CD14-positive monocyte (primary cell): ENCODE data around the gene TFIP11. TPM values are rescaled to one million over a fixed set of nuclear protein-coding genes. Genes with fewer than 3 reads are reported as not detected.
A peak's percentile ranks its signal among the peaks of the same experiment; 100 is the strongest.

ENCODE experiments used
- DNase-seq, 3 donors: peaks; one replicate each; pipeline ENCODE4 v3.0.0-alpha.2; 2011 to 2022
- H2AFZ ChIP-seq: 2 replicates; pipeline ENCODE4 v1.6.0; 2012; ENCODE audit warnings: mild to moderate bottlenecking, low read depth, low read length, inconsistent platforms; ENCODE audit not compliant: insufficient read depth, poor library complexity, severe bottlenecking
- H3K27ac ChIP-seq, 2 donors: 1 replicate in 1 of 2; 2 replicates in 1 of 2; pipeline ENCODE4 v1.5.1; 2012 to 2013; ENCODE audit warnings: low read length in 2 of 2, control low read depth in 1 of 2, inconsistent platforms in 1 of 2, low read depth in 1 of 2, mild to moderate bottlenecking in 1 of 2
- H3K27me3 ChIP-seq, 2 donors: one replicate each; pipeline versions ENCODE4 v1.6.0 to v1.6.1; 2011 to 2013; ENCODE audit warnings: low read length in 2 of 2; ENCODE audit not compliant: control insufficient read depth in 2 of 2, insufficient read depth in 2 of 2
- H3K36me3 ChIP-seq, 2 donors: replicated peaks in 1 of 2; 1 replicate in 1 of 2; 2 replicates in 1 of 2; pipeline versions ENCODE4 v1.5.1 to v1.6.1; 2012 to 2013; ENCODE audit warnings: low read length in 2 of 2, control low read depth in 1 of 2, inconsistent platforms in 1 of 2, mild to moderate bottlenecking in 1 of 2; ENCODE audit not compliant: insufficient read depth in 2 of 2, control insufficient read depth in 1 of 2
- H3K4me1 ChIP-seq, 2 donors: 1 replicate in 1 of 2; 2 replicates in 1 of 2; pipeline versions ENCODE4 v1.5.1 to v1.6.1; 2012 to 2013; ENCODE audit warnings: low read length in 2 of 2, control low read depth in 1 of 2, inconsistent platforms in 1 of 2, mild to moderate bottlenecking in 1 of 2, moderate library complexity in 1 of 2; ENCODE audit not compliant: insufficient read depth in 2 of 2, control insufficient read depth in 1 of 2
- H3K4me2 ChIP-seq: replicated peaks from 2 replicates; pipeline ENCODE3; 2012; ENCODE audit warnings: low read length, moderate library complexity, mild to moderate bottlenecking; ENCODE audit not compliant: poor library complexity, severe bottlenecking; ENCODE audit errors: extremely low read depth
- H3K4me3 ChIP-seq, 3 experiments: fragments of 200-600 bp in 1 of 3; sonication (generic) in 1 of 3; replicated peaks in 1 of 3; 1 replicate in 2 of 3; 2 replicates in 1 of 3; pipeline ENCODE4 v1.5.1; 2011 to 2013; ENCODE audit warnings: low read length in 3 of 3, mild to moderate bottlenecking in 3 of 3, control low read depth in 2 of 3, low read depth in 2 of 3, inconsistent platforms in 1 of 3, moderate library complexity in 1 of 3
- H3K79me2 ChIP-seq: 2 replicates; pipeline ENCODE4 v1.6.0; 2012; ENCODE audit warnings: mild to moderate bottlenecking, control low read depth, inconsistent platforms, low read length, moderate library complexity; ENCODE audit not compliant: insufficient read depth
- H3K9ac ChIP-seq: 2 replicates; pipeline ENCODE4 v1.6.0; 2017; ENCODE audit warnings: low read length, mild to moderate bottlenecking; ENCODE audit not compliant: insufficient read depth, poor library complexity, severe bottlenecking
- H3K9me3 ChIP-seq, 2 donors: replicated peaks in 1 of 2; 1 replicate in 1 of 2; 2 replicates in 1 of 2; pipeline versions ENCODE4 v1.5.1 to v1.6.1; 2012 to 2013; ENCODE audit warnings: low read length in 2 of 2, control low read depth in 1 of 2; ENCODE audit not compliant: control insufficient read depth in 1 of 2, insufficient read depth in 1 of 2
- H4K20me1 ChIP-seq: 2 replicates; pipeline ENCODE4 v1.6.0; 2012; ENCODE audit warnings: mild to moderate bottlenecking, low read length, control low read depth, moderate library complexity; ENCODE audit not compliant: insufficient read depth
- H3K27ac Mint-ChIP-seq, 7 donors: one replicate each; pipeline ENCODE4 v1.8.0; 2020; ENCODE audit warnings: mild to moderate bottlenecking in 7 of 7, mixed read lengths in 7 of 7, moderate library complexity in 6 of 7, inconsistent platforms in 2 of 7
- H3K27me3 Mint-ChIP-seq, 3 donors: one replicate each; pipeline ENCODE4 v1.8.0; 2021 to 2022; ENCODE audit warnings: low read depth in 3 of 3, mild to moderate bottlenecking in 3 of 3, mixed read lengths in 3 of 3, moderate library complexity in 3 of 3, inconsistent platforms in 1 of 3
- H3K36me3 Mint-ChIP-seq, 2 donors: one replicate each; pipeline ENCODE4 v1.8.0; 2020; ENCODE audit warnings: mixed read lengths in 2 of 2, inconsistent platforms in 1 of 2, mild to moderate bottlenecking in 1 of 2
- H3K4me1 Mint-ChIP-seq: one replicate; pipeline ENCODE4 v1.8.0; 2020; ENCODE audit warnings: mild to moderate bottlenecking, mixed read lengths
- H3K4me3 Mint-ChIP-seq, 2 donors: one replicate each; pipeline ENCODE4 v1.8.0; 2020; ENCODE audit warnings: mild to moderate bottlenecking in 2 of 2, mixed read lengths in 2 of 2, moderate library complexity in 1 of 2
- H3K9me3 Mint-ChIP-seq, 7 donors: one replicate each; pipeline ENCODE4 v1.8.0; 2020 to 2022; ENCODE audit warnings: mixed read lengths in 7 of 7, mild to moderate bottlenecking in 6 of 7, moderate library complexity in 6 of 7, inconsistent platforms in 2 of 7
- CTCF ChIP-seq: fragments of 200-600 bp; IDR thresholded peaks from one replicate; pipeline ENCODE4 v1.8.0; 2022; ENCODE audit warnings: antibody characterized with exemption, mild to moderate bottlenecking
- WGBS: methylation state at CpG from one replicate; pipeline ENCODE4 v1.1.5; 2013; ENCODE audit warnings: missing lambda C conversion rate; ENCODE audit not compliant: insufficient coverage; 5-methylcytosine and 5-hydroxymethylcytosine counted together
- intact Hi-C, 2 donors: fragments of 100-400 bp; cut with micrococcal nuclease; formaldehyde crosslinking; loops; one replicate each; pipeline versions ENCODE4 v1.15.0 to v1.15.1; 2023
- polyA plus RNA-seq, 3 donors: library from polyadenylated mRNA; depleted of rRNA in 1 of 3; unstranded in 2 of 3; stranded (reverse) in 1 of 3; fragments of 300-500 nt in 2 of 3; fragments of >200 nt in 1 of 3; fragmentation: Illumina TruSeq in 2 of 3; gene quantifications; 1 replicate in 2 of 3; 2 replicates in 1 of 3; pipeline ENCODE4 v1.2.3, GENCODE V29; 2012 to 2021

The TFIP11 gene
- polyA plus RNA-seq, 3 donors = 10.1 to 25.5 (median 19.8) TPM

- Mint-ChIP-seq H3K9me3 (no peaks in the 10 kb centered on the region), H3K27me3 (peaks cover 0 to 9% (median 1%) of the 10 kb centered on the region in 3 donors), H3K27ac (peak overlapping the region in 2 of 7 donors; percentile 70 to 80), H3K4me1 (peaks cover 15% of the 10 kb centered on the region), H3K36me3 (peaks cover 83 to 97% of the 10 kb centered on the region in 2 donors), H3K4me3 (no peak overlapping the region)
- H4K20me1 ChIP-seq = peaks cover 16% of the 10 kb centered on the region
- WGBS = no CpG with 5 or more reads among the region's 1 CpG
- H3K36me3 ChIP-seq = peaks cover 93 to 99% of the 10 kb centered on the region in 2 donors
- H3K4me1 ChIP-seq = peaks cover 9 to 12% of the 10 kb centered on the region in 2 donors
- intact Hi-C loops = no loop called here
- H3K9ac ChIP-seq = no peak overlapping the region
- no peak overlapping the region for H3K4me2 ChIP-seq
- no peaks in the 10 kb centered on the region for H3K9me3 ChIP-seq
- H3K27ac ChIP-seq = peak overlapping the region in 1 of 2 donors; percentile 52
- H3K27me3 ChIP-seq = no peaks in the 10 kb centered on the region
- H2AFZ ChIP-seq = no peak overlapping the region
- no peak overlapping the region for H3K4me3 ChIP-seq
- no peak for TF ChIP-seq CTCF
- DNase-seq = no peak
- peaks cover 1% of the 10 kb centered on the region for H3K79me2 ChIP-seq
Measured at GRCh38 chr22:26503758-26504157, 8.5 kb downstream of the TFIP11 start.

- H3K4me1 ChIP-seq = peaks cover 9 to 12% of the 10 kb centered on the region in 2 donors
- Mint-ChIP-seq H3K9me3 (no peaks in the 10 kb centered on the region), H3K27me3 (peaks cover 0 to 9% (median 0%) of the 10 kb centered on the region in 3 donors), H3K4me1 (peaks cover 15% of the 10 kb centered on the region), H3K36me3 (peaks cover 84 to 97% of the 10 kb centered on the region in 2 donors), H3K4me3 (peak overlapping the region in 1 of 2 donors; percentile 37), H3K27ac (peak overlapping the region; percentile 64 to 89 (median 81))
- H3K27me3 ChIP-seq = no peaks in the 10 kb centered on the region
- H3K79me2 ChIP-seq = no peaks in the 10 kb centered on the region
- peak; percentile 9 to 29 (median 23) for DNase-seq
- H4K20me1 ChIP-seq = peaks cover 14% of the 10 kb centered on the region
- H3K9me3 ChIP-seq = no peaks in the 10 kb centered on the region
- TF ChIP-seq CTCF = peak; percentile 52
- no peak overlapping the region for H2AFZ ChIP-seq
- H3K36me3 ChIP-seq = peaks cover 89 to 99% of the 10 kb centered on the region in 2 donors
- H3K4me2 ChIP-seq = no peak overlapping the region
- WGBS = 7% methylated on average over 2 of the region's 3 CpGs
- H3K4me3 ChIP-seq = no peak overlapping the region
- intact Hi-C loops = no loop called here
- no peak overlapping the region for H3K9ac ChIP-seq
- H3K27ac ChIP-seq = peak overlapping the region in 1 of 2 donors; percentile 52
Measured at GRCh38 chr22:26502688-26503561, 9.3 kb downstream of the TFIP11 start.
